WTC11 (cell line): ENCODE results near the gene EZR. TPM values are rescaled to one million over a fixed set of nuclear protein-coding genes. Genes with fewer than 3 reads are reported as not detected.

Source experiments
- ATAC-seq: fragments of 200-7000 bp; cut with Tn5 transposase; 2 replicates; pipeline ENCODE4 v1.10.0; 2021; ENCODE audit warnings: mild to moderate bottlenecking, moderate library complexity
- CTCF ChIA-PET: fragments of 300-600 bp; sonication (Branson Sonifier 250); formaldehyde crosslinking; loops from one replicate; lab custom pipeline; 2021; ENCODE audit warnings: antibody characterized with exemption; lab: Charles Lee
- POLR2A ChIA-PET: fragments of 350-600 bp; sonication (Branson Sonifier 250); formaldehyde crosslinking; loops from one replicate; lab custom pipeline; 2021; ENCODE audit warnings: antibody characterized with exemption; lab: Charles Lee
- DNase-seq: peaks from one replicate; pipeline ENCODE4 v3.0.0; 2021; ENCODE audit warnings: low spot score
- H3K27ac Mint-ChIP-seq: 2 replicates; pipeline ENCODE4 v1.8.0; 2021; ENCODE audit warnings: mixed read lengths
- H3K27me3 Mint-ChIP-seq: 2 replicates; pipeline ENCODE4 v1.8.0; 2021; ENCODE audit warnings: low read depth, mild to moderate bottlenecking, moderate library complexity, mixed read lengths
- H3K36me3 Mint-ChIP-seq: 2 replicates; pipeline ENCODE4 v1.8.0; 2021; ENCODE audit warnings: mixed read lengths
- H3K4me1 Mint-ChIP-seq: 2 replicates; pipeline ENCODE4 v1.8.0; 2022; ENCODE audit warnings: mixed read lengths
- H3K4me3 Mint-ChIP-seq: 2 replicates; pipeline ENCODE4 v1.8.0; 2021; ENCODE audit warnings: mild to moderate bottlenecking, moderate library complexity, mixed read lengths
- H3K9me3 Mint-ChIP-seq: 2 replicates; pipeline ENCODE4 v1.8.0; 2021; ENCODE audit warnings: mixed read lengths
- E2F5 ChIP-seq: sonication (generic); formaldehyde crosslinking; IDR thresholded peaks from 2 replicates; pipeline ENCODE4 v1.8.1; 2022; ENCODE audit warnings: mild to moderate bottlenecking, moderate library complexity, missing genetic modification reagents
- ETV6 ChIP-seq: sonication (generic); formaldehyde crosslinking; IDR thresholded peaks from 2 replicates; pipeline ENCODE4 v1.8.1; 2022; ENCODE audit warnings: mild to moderate bottlenecking, missing genetic modification reagents
- FOXP1 ChIP-seq: sonication (generic); formaldehyde crosslinking; IDR thresholded peaks from 2 replicates; pipeline ENCODE4 v1.8.0; 2022; ENCODE audit warnings: missing genetic modification reagents, mild to moderate bottlenecking, moderate library complexity, borderline replicate concordance
- KAT7 ChIP-seq: sonication (generic); formaldehyde crosslinking; IDR thresholded peaks from 2 replicates; pipeline ENCODE4 v1.8.1; 2023; ENCODE audit warnings: missing genetic modification reagents, mild to moderate bottlenecking, borderline replicate concordance
- NFATC4 ChIP-seq: fragments of 250-450 bp; sonication (Bioruptor Pico); IDR thresholded peaks from 2 replicates; pipeline ENCODE4 v1.9.0; 2021; ENCODE audit warnings: mild to moderate bottlenecking
- NFE2L1 ChIP-seq: sonication (generic); formaldehyde crosslinking; IDR thresholded peaks from 2 replicates; pipeline ENCODE4 v1.8.1; 2023; ENCODE audit warnings: missing genetic modification reagents
- NR2C2 ChIP-seq: sonication (generic); formaldehyde crosslinking; IDR thresholded peaks from 2 replicates; pipeline ENCODE4 v1.8.0; 2022; ENCODE audit warnings: mild to moderate bottlenecking, missing genetic modification reagents
- NR3C1 ChIP-seq: sonication (generic); formaldehyde crosslinking; conservative IDR thresholded peaks from 2 replicates; pipeline ENCODE4 v1.8.1; 2023; ENCODE audit warnings: low read depth, mild to moderate bottlenecking, missing genetic modification reagents
- PREB ChIP-seq: sonication (generic); formaldehyde crosslinking; IDR thresholded peaks from 2 replicates; pipeline ENCODE4 v1.8.1; 2022; ENCODE audit warnings: mild to moderate bottlenecking, missing genetic modification reagents, moderate library complexity, borderline replicate concordance
- PRRX2 ChIP-seq: fragments of 250-450 bp; sonication (Bioruptor Pico); IDR thresholded peaks from 2 replicates; pipeline ENCODE4 v1.8.0; 2021; ENCODE audit warnings: mild to moderate bottlenecking
- RORB ChIP-seq: fragments of 250-450 bp; sonication (Bioruptor Pico); IDR thresholded peaks from 2 replicates; pipeline ENCODE4 v1.9.0; 2021; ENCODE audit warnings: mild to moderate bottlenecking
- SOX15 ChIP-seq: fragments of 250-450 bp; sonication (Bioruptor Pico); IDR thresholded peaks from 2 replicates; pipeline ENCODE4 v1.9.0; 2021; ENCODE audit warnings: mild to moderate bottlenecking
- SP1 ChIP-seq: sonication (generic); formaldehyde crosslinking; conservative IDR thresholded peaks from 2 replicates; pipeline ENCODE4 v1.8.1; 2022; ENCODE audit warnings: missing genetic modification reagents
- TCF7 ChIP-seq: sonication (generic); formaldehyde crosslinking; IDR thresholded peaks from 2 replicates; pipeline ENCODE4 v1.8.0; 2022; ENCODE audit warnings: mild to moderate bottlenecking, low read depth, missing genetic modification reagents, moderate library complexity
- TEAD1 ChIP-seq: sonication (generic); formaldehyde crosslinking; IDR thresholded peaks from 2 replicates; pipeline ENCODE4 v1.8.0; 2022; ENCODE audit warnings: mild to moderate bottlenecking, missing genetic modification reagents
- TEAD4 ChIP-seq: sonication (generic); formaldehyde crosslinking; IDR thresholded peaks from 2 replicates; pipeline ENCODE4 v1.8.0; 2022; ENCODE audit warnings: mild to moderate bottlenecking, missing genetic modification reagents
- ZNF138 ChIP-seq: sonication (generic); formaldehyde crosslinking; conservative IDR thresholded peaks from 2 replicates; pipeline ENCODE4 v1.8.1; 2022; ENCODE audit warnings: mild to moderate bottlenecking, moderate library complexity, missing genetic modification reagents
- ZNF396 ChIP-seq: fragments of 250-450 bp; sonication (Bioruptor Pico); IDR thresholded peaks from 2 replicates; pipeline ENCODE4 v1.8.0; 2021; ENCODE audit warnings: mild to moderate bottlenecking, moderate library complexity, borderline replicate concordance
- total RNA-seq: library from RNA; stranded (reverse); gene quantifications from 3 replicates; pipeline ENCODE4 v1.2.3, GENCODE V29; 2021
- TF ChIP-seq, protein P1 (sequence below): sonication (generic); formaldehyde crosslinking; IDR thresholded peaks from 2 replicates; pipeline ENCODE4 v1.8.1; 2023; ENCODE audit warnings: mild to moderate bottlenecking, missing genetic modification reagents, borderline replicate concordance
- TF ChIP-seq, protein P2 (sequence below): fragments of 200-600 bp; IDR thresholded peaks from 2 replicates; pipeline ENCODE4 v1.8.0; 2022; ENCODE audit warnings: antibody characterized with exemption
- TF ChIP-seq, protein P3 (sequence below): sonication (generic); formaldehyde crosslinking; IDR thresholded peaks from 2 replicates; pipeline ENCODE4 v1.8.0; 2022; ENCODE audit warnings: mild to moderate bottlenecking, missing genetic modification reagents
- TF ChIP-seq, protein P4 (sequence below): sonication (generic); formaldehyde crosslinking; IDR thresholded peaks from 2 replicates; pipeline ENCODE4 v1.8.1; 2023; ENCODE audit warnings: mild to moderate bottlenecking, moderate library complexity, missing genetic modification reagents

The EZR gene
- total RNA-seq, 1 experiment from 2014 or later: 215 TPM

DNA sequence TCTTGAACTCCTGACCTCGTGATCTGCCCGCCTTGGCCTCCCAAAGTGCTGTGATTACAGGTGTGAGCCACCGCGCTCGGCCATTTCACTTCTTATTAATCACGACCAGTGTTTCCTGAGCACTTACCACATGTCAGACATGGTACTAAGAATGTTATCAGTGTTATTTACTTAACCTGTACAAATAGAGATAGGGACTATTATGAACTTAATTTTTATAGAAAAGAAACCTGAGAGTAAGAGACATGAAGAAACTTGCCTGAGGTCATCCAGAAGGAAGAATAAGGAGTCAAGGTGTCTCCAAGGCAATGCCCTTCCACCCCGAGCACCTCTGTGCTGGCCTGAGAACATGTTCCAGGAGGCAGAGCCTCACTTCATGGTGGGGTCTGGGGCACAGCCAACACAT is 29.3 kb upstream of the EZR start (continued):
- TF ChIP-seq PREB (CRISPR knock-in tag): no peak
- TF ChIP-seq NFE2L1 (CRISPR knock-in tag): no peak
- TF ChIP-seq NR3C1 (CRISPR knock-in tag): no peak

DNA sequence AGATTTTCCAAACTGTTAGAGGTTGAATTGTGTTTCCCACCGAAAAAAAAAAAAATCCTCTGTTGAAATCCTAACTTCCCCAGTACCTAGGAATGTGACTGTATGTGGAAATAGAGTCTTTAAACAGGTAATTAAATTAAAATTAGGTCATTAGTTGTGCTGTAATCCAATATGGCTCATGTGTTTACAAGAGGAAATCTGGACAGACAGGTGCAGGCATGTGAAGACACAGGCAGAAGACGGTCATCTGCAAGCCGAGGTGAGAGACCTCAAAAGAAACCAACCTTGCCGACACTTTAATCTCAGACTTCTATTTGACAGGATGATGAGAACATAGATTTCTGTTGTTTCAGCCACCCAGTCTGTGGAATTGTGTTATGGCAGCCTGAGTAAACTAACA is 28.6 kb upstream of the EZR start:
- peaks cover 3% of the 10 kb centered on the region for H3K9me3 Mint-ChIP-seq
- CTCF ChIA-PET: no interaction called here
- H3K4me1 Mint-ChIP-seq: peaks cover 20% of the 10 kb centered on the region
- H3K27ac Mint-ChIP-seq: no peak overlapping the region
- no peaks in the 10 kb centered on the region for H3K36me3 Mint-ChIP-seq
- ATAC-seq: no peak
- DNase-seq: no peak
- no peaks in the 10 kb centered on the region for H3K27me3 Mint-ChIP-seq
- POLR2A ChIA-PET: no interaction called here
- no peak overlapping the region for H3K4me3 Mint-ChIP-seq
- TF ChIP-seq ETV6 (no peak), ZNF396 (no peak), RORB (no peak), NR2C2 (CRISPR knock-in tag) (no peak), FOXP1 (no peak), ZNF138 (CRISPR knock-in tag) (no peak), KAT7 (CRISPR knock-in tag) (no peak), NFATC4 (no peak), TEAD4 (no peak), SOX15 (CRISPR knock-in tag) (no peak), SP1 (CRISPR knock-in tag) (no peak), PREB (CRISPR knock-in tag) (no peak), TEAD1 (CRISPR knock-in tag) (no peak), E2F5 (no peak), PRRX2 (CRISPR knock-in tag) (no peak), TCF7 (CRISPR knock-in tag) (no peak)
- TF ChIP-seq, protein P1, sequence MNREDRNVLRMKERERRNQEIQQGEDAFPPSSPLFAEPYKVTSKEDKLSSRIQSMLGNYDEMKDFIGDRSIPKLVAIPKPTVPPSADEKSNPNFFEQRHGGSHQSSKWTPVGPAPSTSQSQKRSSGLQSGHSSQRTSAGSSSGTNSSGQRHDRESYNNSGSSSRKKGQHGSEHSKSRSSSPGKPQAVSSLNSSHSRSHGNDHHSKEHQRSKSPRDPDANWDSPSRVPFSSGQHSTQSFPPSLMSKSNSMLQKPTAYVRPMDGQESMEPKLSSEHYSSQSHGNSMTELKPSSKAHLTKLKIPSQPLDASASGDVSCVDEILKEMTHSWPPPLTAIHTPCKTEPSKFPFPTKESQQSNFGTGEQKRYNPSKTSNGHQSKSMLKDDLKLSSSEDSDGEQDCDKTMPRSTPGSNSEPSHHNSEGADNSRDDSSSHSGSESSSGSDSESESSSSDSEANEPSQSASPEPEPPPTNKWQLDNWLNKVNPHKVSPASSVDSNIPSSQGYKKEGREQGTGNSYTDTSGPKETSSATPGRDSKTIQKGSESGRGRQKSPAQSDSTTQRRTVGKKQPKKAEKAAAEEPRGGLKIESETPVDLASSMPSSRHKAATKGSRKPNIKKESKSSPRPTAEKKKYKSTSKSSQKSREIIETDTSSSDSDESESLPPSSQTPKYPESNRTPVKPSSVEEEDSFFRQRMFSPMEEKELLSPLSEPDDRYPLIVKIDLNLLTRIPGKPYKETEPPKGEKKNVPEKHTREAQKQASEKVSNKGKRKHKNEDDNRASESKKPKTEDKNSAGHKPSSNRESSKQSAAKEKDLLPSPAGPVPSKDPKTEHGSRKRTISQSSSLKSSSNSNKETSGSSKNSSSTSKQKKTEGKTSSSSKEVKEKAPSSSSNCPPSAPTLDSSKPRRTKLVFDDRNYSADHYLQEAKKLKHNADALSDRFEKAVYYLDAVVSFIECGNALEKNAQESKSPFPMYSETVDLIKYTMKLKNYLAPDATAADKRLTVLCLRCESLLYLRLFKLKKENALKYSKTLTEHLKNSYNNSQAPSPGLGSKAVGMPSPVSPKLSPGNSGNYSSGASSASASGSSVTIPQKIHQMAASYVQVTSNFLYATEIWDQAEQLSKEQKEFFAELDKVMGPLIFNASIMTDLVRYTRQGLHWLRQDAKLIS (CRISPR knock-in tag): no peak
- TF ChIP-seq, protein P2, sequence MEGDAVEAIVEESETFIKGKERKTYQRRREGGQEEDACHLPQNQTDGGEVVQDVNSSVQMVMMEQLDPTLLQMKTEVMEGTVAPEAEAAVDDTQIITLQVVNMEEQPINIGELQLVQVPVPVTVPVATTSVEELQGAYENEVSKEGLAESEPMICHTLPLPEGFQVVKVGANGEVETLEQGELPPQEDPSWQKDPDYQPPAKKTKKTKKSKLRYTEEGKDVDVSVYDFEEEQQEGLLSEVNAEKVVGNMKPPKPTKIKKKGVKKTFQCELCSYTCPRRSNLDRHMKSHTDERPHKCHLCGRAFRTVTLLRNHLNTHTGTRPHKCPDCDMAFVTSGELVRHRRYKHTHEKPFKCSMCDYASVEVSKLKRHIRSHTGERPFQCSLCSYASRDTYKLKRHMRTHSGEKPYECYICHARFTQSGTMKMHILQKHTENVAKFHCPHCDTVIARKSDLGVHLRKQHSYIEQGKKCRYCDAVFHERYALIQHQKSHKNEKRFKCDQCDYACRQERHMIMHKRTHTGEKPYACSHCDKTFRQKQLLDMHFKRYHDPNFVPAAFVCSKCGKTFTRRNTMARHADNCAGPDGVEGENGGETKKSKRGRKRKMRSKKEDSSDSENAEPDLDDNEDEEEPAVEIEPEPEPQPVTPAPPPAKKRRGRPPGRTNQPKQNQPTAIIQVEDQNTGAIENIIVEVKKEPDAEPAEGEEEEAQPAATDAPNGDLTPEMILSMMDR: no peak
- TF ChIP-seq, protein P3, sequence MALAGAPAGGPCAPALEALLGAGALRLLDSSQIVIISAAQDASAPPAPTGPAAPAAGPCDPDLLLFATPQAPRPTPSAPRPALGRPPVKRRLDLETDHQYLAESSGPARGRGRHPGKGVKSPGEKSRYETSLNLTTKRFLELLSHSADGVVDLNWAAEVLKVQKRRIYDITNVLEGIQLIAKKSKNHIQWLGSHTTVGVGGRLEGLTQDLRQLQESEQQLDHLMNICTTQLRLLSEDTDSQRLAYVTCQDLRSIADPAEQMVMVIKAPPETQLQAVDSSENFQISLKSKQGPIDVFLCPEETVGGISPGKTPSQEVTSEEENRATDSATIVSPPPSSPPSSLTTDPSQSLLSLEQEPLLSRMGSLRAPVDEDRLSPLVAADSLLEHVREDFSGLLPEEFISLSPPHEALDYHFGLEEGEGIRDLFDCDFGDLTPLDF: no peak
- TF ChIP-seq, protein P4, sequence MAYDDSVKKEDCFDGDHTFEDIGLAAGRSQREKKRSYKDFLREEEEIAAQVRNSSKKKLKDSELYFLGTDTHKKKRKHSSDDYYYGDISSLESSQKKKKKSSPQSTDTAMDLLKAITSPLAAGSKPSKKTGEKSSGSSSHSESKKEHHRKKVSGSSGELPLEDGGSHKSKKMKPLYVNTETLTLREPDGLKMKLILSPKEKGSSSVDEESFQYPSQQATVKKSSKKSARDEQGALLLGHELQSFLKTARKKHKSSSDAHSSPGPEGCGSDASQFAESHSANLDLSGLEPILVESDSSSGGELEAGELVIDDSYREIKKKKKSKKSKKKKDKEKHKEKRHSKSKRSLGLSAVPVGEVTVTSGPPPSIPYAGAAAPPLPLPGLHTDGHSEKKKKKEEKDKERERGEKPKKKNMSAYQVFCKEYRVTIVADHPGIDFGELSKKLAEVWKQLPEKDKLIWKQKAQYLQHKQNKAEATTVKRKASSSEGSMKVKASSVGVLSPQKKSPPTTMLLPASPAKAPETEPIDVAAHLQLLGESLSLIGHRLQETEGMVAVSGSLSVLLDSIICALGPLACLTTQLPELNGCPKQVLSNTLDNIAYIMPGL (CRISPR knock-in tag): no peak
